Kidney (tissue), 14 donors: ENCODE results near the gene ARMH2. TPM values are rescaled to one million over a fixed set of nuclear protein-coding genes. Genes with fewer than 3 reads are reported as not detected.

Experiments used
- DNase-seq, 5 donors: peaks; one replicate each; pipeline ENCODE4 v3.0.0-alpha.2; 2013 to 2020
- FAIRE-seq: peaks from 2 replicates; lab custom pipeline; 2012; peaks lifted over from hg19 to GRCh38; lab: Jason Lieb, UNC
- H3K27ac ChIP-seq, 2 donors: one replicate each; pipeline ENCODE4 v1.7.0; 2013; ENCODE audit warnings: low read depth in 2 of 2, low read length in 2 of 2, inconsistent platforms in 1 of 2
- H3K27me3 ChIP-seq: one replicate; pipeline ENCODE4 v1.7.1; 2013; ENCODE audit warnings: low read length, inconsistent platforms; ENCODE audit not compliant: control insufficient read depth, insufficient read depth
- H3K36me3 ChIP-seq, 3 donors: one replicate each; pipeline versions ENCODE4 v1.7.0 to v1.7.1; 2013; ENCODE audit warnings: low read length in 3 of 3, control low read depth in 1 of 3, inconsistent platforms in 1 of 3; ENCODE audit not compliant: insufficient read depth in 3 of 3, control insufficient read depth in 2 of 3
- H3K4me1 ChIP-seq, 3 donors: one replicate each; pipeline versions ENCODE4 v1.7.0 to v1.7.1; 2013; ENCODE audit warnings: low read length in 3 of 3, inconsistent platforms in 1 of 3, low read depth in 1 of 3; ENCODE audit not compliant: control insufficient read depth in 2 of 3, insufficient read depth in 2 of 3
- H3K4me3 ChIP-seq, 3 donors: one replicate each; pipeline versions ENCODE4 v1.7.0 to v1.8.1; 2013; ENCODE audit warnings: low read length in 3 of 3, control low read depth in 1 of 3, inconsistent platforms in 1 of 3
- H3K9ac ChIP-seq, 3 donors: one replicate each; pipeline versions ENCODE4 v1.7.0 to v1.7.1; 2013; ENCODE audit warnings: low read length in 3 of 3, control low read depth in 1 of 3, inconsistent platforms in 1 of 3
- H3K9me3 ChIP-seq, 3 donors: one replicate each; pipeline versions ENCODE4 v1.7.0 to v1.7.1; 2013; ENCODE audit warnings: low read length in 3 of 3, control low read depth in 1 of 3, inconsistent platforms in 1 of 3; ENCODE audit not compliant: control insufficient read depth in 2 of 3, insufficient read depth in 1 of 3
- intact Hi-C: fragments of 100-400 bp; cut with DNase I; formaldehyde crosslinking; loops from one replicate; pipeline ENCODE4 v1.11.1; 2022
- polyA plus RNA-seq: library from polyadenylated mRNA; stranded (reverse); fragments of 350-450 nt; fragmentation: Illumina TruSeq; extraction: RNeasy Lipid Tissue Mini Kit (QIAGEN cat#74804); gene quantifications from one replicate; pipeline ENCODE4 v1.2.3, GENCODE V29; 2014; ENCODE audit warnings: low read depth, low replicate concordance; ENCODE audit not compliant: insufficient read depth
- total RNA-seq: library from RNA; stranded (reverse); fragmentation: NEBNext Ultra II Directional; extraction: Animal tissue kit (Norgen Biotek cat#: 25700); gene quantifications from one replicate; pipeline ENCODE4 v1.2.1, GENCODE V29; 2021
- TF ChIP-seq, protein P1 (sequence below): IDR thresholded peaks from 3 replicates; pipeline ENCODE4 v1.5.1; 2012; ENCODE audit warnings: mild to moderate bottlenecking, moderate library complexity, borderline replicate concordance; ENCODE audit not compliant: insufficient read depth; ENCODE audit errors: extremely low read depth
- donor health status: control.
- donor health status: control.
- donor health status: control.
- donor health status: control.
- donor health status: control.
- donor health status: DM: yes; HTN: yes; CAD: no.
- donor health status: Normal renal cell carcinoma (clear cell type).

The ARMH2 gene
- total and polyA plus RNA-seq, 2 donors from 2014 or later: not detected

GRCh38 chr6:24832794-24833193 lies 34.1 kb upstream of the ARMH2 start:
- Histone ChIP-seq H3K36me3 (no peaks in the 10 kb centered on the region), H3K4me3 (no peak overlapping the region), H3K27ac (no peak overlapping the region), H3K9ac (no peak overlapping the region), H3K27me3 (no peaks in the 10 kb centered on the region), H3K4me1 (no peaks in the 10 kb centered on the region), H3K9me3 (no peaks in the 10 kb centered on the region)
- intact Hi-C loops: no loop called here
- FAIRE-seq (no peak), DNase-seq (no peak)
- TF ChIP-seq, protein P1, sequence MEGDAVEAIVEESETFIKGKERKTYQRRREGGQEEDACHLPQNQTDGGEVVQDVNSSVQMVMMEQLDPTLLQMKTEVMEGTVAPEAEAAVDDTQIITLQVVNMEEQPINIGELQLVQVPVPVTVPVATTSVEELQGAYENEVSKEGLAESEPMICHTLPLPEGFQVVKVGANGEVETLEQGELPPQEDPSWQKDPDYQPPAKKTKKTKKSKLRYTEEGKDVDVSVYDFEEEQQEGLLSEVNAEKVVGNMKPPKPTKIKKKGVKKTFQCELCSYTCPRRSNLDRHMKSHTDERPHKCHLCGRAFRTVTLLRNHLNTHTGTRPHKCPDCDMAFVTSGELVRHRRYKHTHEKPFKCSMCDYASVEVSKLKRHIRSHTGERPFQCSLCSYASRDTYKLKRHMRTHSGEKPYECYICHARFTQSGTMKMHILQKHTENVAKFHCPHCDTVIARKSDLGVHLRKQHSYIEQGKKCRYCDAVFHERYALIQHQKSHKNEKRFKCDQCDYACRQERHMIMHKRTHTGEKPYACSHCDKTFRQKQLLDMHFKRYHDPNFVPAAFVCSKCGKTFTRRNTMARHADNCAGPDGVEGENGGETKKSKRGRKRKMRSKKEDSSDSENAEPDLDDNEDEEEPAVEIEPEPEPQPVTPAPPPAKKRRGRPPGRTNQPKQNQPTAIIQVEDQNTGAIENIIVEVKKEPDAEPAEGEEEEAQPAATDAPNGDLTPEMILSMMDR: no peak

DNA sequence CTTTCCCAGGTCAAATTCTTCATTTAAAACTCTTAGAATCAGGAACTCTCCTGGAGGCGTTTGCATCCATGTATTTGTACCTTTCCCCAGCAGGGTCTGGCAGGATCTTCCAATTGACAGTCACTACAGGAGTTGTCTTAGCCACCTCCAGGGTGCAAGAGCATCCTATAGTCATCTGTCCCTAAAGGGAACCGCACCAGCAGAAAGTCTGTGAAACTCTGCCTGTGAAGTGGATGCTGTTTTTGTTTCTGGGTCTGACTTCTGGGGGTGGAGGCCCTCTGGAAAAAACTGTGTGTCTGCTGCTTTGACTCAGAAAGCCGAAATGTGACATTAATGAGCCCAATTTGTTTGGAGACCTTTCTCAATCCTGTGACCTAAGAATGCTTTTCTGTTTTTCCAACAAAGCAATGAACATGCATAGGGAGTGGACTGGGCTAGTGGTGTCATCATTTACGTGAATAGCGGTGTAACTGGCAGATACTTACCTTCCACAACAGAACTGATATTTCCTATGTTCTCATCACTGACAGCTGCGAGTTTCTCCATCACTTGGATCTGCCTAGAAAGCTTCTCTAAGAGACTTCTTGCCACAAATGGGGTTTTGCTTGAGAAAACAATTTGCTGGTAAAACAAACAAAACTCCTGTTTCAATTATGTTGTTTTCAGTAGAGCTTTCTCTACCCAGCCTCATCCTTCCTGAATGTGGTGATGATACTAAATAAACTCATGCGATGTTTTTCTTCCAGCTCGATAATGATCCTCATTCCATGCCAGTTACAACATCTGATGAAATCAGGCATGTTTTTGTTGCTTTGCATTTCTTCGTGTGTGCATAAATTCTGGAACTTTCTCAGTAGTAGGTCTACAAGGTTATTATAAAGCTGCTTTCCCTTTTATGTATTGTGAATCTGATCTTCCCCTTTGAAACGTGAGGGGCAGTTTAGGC lies 33.3 kb upstream of the ARMH2 start:
- no peak overlapping the region for H3K27ac ChIP-seq
- TF ChIP-seq, protein P1: no peak
- no peaks in the 10 kb centered on the region for H3K36me3 ChIP-seq
- FAIRE-seq (no peak), DNase-seq (peak in 1 of 5 donors; percentile 25)
- intact Hi-C loops: no loop called here
- H3K9ac ChIP-seq: no peak overlapping the region
- H3K9me3 ChIP-seq: no peaks in the 10 kb centered on the region
- H3K27me3 ChIP-seq: no peaks in the 10 kb centered on the region
- no peak overlapping the region for H3K4me3 ChIP-seq
- H3K4me1 ChIP-seq: no peaks in the 10 kb centered on the region

- no peak for FAIRE-seq
- no peak overlapping the region for H3K9ac ChIP-seq
- no peaks in the 10 kb centered on the region for H3K9me3 ChIP-seq
- H3K4me1 ChIP-seq: no peaks in the 10 kb centered on the region
- intact Hi-C loops: no loop called here
- H3K4me3 ChIP-seq: no peak overlapping the region
- H3K36me3 ChIP-seq: no peaks in the 10 kb centered on the region
- H3K27me3 ChIP-seq: no peaks in the 10 kb centered on the region
- no peak overlapping the region for H3K27ac ChIP-seq
- DNase-seq: no peak
- TF ChIP-seq, protein P1: no peak
These were observed 30.9 kb upstream of the ARMH2 start for GRCh38 chr6:24829657-24830056.
